Esophagus mucosa (tissue), 1 donor: ENCODE data around the gene RAPGEFL1. TPM values are rescaled to one million over a fixed set of nuclear protein-coding genes. Genes with fewer than 3 reads are reported as not detected.
"Not testable (repeated sequence)": the region's sequence is repeated elsewhere in the genome, so short reads cannot be mapped to it uniquely, and the experiment has no call there.

Source experiments
- ATAC-seq: fragments of 200-7000 bp; cut with Tn5 transposase; one replicate; pipeline ENCODE4 v1.9.1; 2020
- total RNA-seq: library from RNA; stranded (reverse); gene quantifications from one replicate; pipeline ENCODE4 v1.2.4, GENCODE V29; 2023
- donor health status: DM: yes; HTN: yes; CAD: no.

The RAPGEFL1 gene
- total RNA-seq, 1 donor from 2014 or later: 112 TPM

GRCh38 chr17:40175928-40176753 lies 1.1 kb upstream of the RAPGEFL1 start:
- peak; percentile 73 for ATAC-seq

DNA sequence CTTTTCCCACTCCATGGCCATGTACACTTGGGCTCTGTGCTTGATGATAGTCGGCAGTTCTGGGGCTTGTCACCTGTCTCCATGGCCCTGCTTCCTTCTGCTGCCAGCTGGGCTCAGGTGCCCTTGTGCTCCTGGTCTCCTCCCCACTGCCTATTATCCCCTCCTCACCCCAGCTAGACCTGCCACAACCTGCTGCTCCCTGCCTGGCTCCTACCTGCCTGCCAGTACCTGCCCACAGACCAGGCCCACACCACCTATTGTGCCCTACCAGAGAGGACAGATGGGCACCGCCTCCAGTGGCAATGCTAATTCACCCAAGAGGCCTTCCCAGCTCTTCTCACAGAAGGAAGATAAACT lies 538 bp upstream of the RAPGEFL1 start:
- ATAC-seq: peak; percentile 80

GRCh38 chr17:40178021-40178601 lies 841 bp downstream of the RAPGEFL1 start:
- no peak for ATAC-seq

DNA sequence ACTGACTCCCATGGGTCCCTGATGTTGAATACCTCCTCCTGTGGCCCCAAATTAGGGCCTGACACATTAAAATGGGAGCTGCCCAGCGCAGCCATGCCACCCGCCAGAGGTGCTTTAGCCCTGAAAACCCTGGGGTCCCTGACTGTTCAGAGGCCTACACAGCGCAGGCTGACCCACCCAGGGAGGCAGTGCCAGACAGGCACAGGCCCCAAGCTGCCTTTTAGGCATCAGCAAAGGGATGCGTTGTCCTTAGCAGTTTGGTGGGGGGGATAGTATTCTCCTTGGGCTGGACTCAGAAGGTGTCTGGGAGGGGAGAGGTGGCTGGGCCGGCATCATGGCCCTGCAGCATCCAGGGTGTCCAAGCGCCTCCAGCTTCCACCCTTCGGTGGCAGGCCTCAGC lies 1.4 kb downstream of the RAPGEFL1 start:
- no peak for ATAC-seq

GRCh38 chr17:40179923-40180659 lies 2.8 kb downstream of the RAPGEFL1 start:
- ATAC-seq: peak; percentile 14

DNA sequence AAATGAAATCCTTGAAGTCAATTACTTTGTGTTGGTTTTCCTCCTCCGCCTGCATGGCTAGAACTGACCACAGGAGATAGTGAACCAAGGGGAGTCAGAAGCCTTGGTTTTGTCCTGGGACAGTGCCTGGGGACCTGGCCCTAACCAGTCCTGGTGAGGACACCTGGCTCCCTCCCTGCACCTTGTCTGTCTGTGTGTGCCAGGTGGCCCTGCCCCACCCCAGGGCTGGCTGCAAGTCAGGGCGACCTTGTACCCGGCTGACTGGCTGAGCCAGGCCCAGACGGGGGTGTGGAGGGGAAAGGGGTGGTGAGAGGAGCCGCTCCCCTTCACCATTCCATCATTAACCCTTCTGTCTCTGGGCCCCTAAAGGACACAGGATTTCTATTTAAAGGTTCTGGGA lies 3.4 kb downstream of the RAPGEFL1 start:
- peak; percentile 68 for ATAC-seq

- no peak for ATAC-seq
These were observed 3.9 kb downstream of the RAPGEFL1 start for GRCh38 chr17:40181205-40181604.

- no peak for ATAC-seq
These were observed 5.3 kb downstream of the RAPGEFL1 start for GRCh38 chr17:40182606-40183005.

DNA sequence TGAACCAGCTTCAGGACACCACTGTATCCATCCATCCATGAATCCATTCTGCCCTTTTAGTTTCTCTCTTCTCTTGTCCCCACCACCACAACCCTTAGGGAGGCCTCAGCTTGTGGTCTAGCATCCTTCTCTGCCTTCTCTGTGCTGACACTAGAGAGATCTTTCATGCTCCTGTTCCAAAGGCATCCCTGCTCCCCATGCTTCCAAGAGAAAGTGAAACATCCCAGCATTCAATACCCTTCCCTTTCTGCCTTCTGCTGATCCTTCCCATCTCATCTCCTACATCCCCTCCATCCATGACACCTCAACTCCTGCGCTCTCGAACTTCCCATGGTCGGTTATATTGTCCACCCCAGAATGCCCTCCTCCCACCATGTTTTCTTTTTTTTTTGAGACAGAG lies 10.0 kb downstream of the RAPGEFL1 start:
- ATAC-seq: no peak

GRCh38 chr17:40188694-40189093 lies 11.4 kb downstream of the RAPGEFL1 start:
- ATAC-seq: no peak

- peak; percentile 7 for ATAC-seq
These were observed 13.1 kb downstream of the RAPGEFL1 start for GRCh38 chr17:40190197-40191021.

DNA sequence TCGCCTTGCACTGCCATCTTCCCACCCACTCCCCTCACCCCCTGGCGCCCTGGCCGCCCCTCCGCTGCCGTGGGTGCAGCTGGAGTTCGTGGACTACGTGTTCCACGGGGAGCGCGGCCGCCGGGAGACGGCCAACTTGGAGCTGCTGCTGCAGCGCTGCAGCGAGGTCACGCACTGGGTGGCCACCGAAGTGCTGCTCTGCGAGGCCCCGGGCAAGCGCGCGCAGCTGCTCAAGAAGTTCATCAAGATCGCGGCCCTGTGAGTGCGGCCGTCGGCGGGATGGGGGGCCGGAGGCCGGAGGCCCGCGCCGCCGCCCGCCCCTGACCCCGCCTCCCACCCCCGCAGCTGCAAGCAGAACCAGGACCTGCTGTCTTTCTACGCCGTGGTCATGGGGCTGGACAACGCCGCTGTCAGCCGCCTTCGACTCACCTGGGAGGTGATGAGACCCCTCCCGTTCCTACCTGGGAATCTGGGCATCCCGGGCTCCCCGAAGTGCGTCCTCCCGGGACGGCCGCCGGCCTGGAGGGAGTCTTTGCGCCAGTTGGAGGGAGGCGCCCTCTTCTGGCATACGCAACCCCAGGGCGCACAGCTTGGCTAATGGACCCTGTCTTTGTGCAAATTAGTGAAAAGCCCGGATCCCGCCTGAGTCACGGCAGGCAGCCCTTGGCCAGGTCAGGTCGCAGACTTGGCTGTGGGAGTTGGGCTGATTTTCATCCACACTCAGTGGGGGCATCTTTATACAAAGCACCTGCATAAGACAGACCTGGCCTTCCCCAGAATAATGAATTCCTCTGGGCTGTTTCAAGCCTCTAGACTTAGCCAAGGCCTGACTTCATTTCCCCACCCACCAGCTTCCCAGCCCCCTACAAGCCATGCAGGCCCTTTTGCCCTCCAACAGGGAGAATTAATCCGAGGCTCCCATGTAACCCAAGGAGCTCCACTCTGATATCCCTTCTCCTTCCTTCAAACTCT lies 14.3 kb downstream of the RAPGEFL1 start:
- peak; percentile 51 for ATAC-seq

DNA sequence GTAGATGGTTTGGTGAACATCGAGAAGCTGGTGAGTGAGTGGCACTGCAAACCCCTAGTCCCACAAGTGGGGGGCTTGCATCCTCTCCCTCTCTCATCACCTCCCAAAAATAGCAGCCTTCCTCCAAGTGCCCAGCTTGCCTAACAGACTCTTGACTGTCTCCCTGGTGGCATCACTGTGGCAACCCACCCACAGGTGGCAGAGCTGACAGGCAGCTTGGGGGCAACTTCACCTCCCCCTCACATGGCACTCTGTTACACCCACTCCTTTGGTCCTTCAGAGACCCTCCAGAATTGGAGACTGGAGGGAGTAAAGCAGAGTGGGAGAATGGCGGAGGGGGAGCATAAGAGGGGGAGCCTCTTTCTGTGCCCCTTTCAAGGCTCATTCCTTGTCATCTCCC lies 15.7 kb downstream of the RAPGEFL1 start:
- ATAC-seq: no peak

GRCh38 chr17:40194821-40195220 lies 17.6 kb downstream of the RAPGEFL1 start:
- ATAC-seq: peak; percentile 2

DNA sequence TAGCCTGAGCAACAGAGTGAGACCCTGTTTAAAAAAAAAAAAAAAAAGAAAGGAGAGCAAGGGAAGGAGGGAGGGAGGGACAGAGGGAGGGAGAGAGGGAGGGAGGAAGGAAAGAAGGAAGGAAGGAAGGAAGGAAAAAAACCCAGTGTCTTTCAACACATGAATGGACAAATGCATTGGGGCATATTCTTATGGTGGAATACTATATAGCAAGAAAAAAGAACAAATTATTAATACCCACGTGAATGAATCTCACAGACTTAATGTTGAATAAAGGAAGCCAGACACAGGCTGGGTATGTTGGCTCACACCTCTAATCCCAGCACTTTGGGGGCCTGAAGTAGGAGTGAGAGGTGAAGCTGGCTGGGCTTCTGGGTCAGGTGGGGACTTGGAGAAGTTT lies 20.3 kb downstream of the RAPGEFL1 start:
- ATAC-seq: no peak

DNA sequence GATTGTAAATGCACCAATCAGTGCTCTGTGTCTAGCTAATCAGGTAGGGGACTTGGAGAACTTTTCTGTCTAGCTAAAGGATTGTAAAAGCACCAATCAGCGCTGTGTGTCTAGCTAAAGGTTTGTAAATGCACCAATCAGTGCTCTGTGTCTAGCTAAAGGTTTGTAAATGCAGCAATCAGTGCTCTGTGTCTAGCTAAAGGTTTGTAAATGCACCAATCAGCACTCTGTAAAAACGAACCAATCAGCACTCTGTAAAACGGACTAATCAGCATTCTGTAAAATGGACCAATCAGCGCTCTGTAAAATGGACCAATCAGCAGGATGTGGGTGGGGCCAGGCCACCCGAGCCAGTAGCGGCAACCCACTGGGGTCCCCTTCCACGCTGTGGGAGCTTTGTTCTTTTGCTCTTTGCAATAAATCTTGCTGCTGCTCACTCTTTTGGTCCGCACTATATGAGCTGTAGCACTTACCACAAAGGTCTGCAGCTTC lies 20.7 kb downstream of the RAPGEFL1 start:
- ATAC-seq: not testable (repeated sequence)

DNA sequence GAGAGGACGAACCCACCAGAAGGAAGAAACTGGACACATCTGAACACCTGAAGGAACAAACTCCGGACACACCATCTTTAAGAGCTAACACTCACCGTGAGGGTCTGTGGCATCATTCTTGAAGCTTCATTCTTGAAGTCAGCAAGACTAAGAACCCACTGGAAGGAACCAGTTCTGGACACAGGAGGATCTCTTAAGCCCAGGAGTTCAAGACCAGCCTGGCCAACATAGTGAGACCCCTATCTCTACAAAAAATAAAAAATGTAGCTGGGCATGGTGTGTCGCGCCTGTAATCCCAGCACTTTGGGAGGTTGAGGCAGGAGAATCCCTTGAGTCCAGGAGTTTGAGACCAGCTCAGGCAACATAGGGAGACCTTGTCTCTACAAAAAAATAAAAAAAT lies 21.3 kb downstream of the RAPGEFL1 start:
- ATAC-seq: no peak

GRCh38 chr17:40203131-40203530 lies 25.9 kb downstream of the RAPGEFL1 start:
- ATAC-seq: no peak

DNA sequence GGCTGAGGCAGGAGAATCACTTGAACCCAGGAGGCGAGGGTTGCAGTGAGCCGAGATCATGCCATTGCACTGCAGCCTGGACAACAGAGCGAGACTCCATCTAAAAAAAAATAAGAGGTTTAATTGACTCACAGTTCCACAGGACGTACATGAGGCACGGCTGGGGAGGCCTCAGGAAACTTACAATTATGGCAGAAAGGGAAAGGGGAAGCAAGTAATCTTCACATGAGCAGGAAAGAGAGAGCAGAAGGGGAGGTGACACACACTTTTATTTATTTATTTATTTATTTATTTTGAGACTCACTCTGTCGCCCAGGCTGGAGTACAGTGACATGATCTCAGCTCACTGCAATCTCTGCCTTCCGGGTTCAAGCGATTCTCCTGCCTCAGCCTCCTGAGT lies 28.9 kb downstream of the RAPGEFL1 start:
- ATAC-seq: not testable (repeated sequence)

GRCh38 chr17:40209404-40210093 lies 32.3 kb downstream of the RAPGEFL1 start:
- no peak for ATAC-seq

GRCh38 chr17:40213914-40214313 lies 36.6 kb downstream of the RAPGEFL1 start:
- ATAC-seq: not testable (repeated sequence)
